ENCODE measurements around the gene SYT2. TPM values are rescaled to one million over a fixed set of nuclear protein-coding genes. Genes with fewer than 3 reads are reported as not detected.

SYT2 gene
- total RNA-seq, 4 donors from 2014 or later = 0.23 to 0.59 TPM; not detected in 2

DNA sequence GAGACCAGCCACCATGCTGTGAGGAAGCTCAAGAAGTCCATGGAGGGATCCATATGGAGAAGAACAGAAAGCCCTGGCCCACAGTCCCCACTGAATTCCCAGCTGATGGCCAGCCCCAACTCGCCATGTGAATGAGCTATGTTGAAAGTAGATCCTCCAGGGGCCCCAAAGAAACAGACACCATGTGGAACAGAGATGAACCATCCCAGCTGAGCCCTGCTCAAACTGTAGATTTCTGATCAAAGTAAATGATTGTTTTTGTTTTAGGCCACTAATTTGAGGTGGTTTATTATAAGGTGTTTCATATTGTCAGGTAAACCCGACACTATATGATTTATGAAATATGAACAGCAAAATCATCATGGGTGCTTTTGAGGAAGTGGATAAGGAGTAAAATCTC is 32.8 kb downstream of the SYT2 start:
- Histone ChIP-seq H3K27ac (no peak overlapping the region), H3K4me3 (no peak overlapping the region), H3K9me3 (peaks cover 0 to 9% (median 0%) of the 10 kb centered on the region in 3 donors), H3K27me3 (peaks cover 43% of the 10 kb centered on the region), H3K36me3 (no peaks in the 10 kb centered on the region), H3K4me1 (no peaks in the 10 kb centered on the region)
- ATAC-seq = no peak
- WGBS, 2 donors (ENCODE audit: low coverage in 1 of 2) = 71 to 100% methylated on average over 1 to 2 of the region's 2 CpGs
- TF ChIP-seq, protein P1, sequence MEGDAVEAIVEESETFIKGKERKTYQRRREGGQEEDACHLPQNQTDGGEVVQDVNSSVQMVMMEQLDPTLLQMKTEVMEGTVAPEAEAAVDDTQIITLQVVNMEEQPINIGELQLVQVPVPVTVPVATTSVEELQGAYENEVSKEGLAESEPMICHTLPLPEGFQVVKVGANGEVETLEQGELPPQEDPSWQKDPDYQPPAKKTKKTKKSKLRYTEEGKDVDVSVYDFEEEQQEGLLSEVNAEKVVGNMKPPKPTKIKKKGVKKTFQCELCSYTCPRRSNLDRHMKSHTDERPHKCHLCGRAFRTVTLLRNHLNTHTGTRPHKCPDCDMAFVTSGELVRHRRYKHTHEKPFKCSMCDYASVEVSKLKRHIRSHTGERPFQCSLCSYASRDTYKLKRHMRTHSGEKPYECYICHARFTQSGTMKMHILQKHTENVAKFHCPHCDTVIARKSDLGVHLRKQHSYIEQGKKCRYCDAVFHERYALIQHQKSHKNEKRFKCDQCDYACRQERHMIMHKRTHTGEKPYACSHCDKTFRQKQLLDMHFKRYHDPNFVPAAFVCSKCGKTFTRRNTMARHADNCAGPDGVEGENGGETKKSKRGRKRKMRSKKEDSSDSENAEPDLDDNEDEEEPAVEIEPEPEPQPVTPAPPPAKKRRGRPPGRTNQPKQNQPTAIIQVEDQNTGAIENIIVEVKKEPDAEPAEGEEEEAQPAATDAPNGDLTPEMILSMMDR (IDR thresholded peaks at IDR 0.05) = no peak
- TF ChIP-seq EP300 (IDR thresholded peaks at IDR 0.05) = no peak
- no peak for TF ChIP-seq POLR2A (IDR thresholded peaks at IDR 0.05)
- no peak for TF ChIP-seq POLR2AphosphoS5 (IDR thresholded peaks at IDR 0.05)

DNA sequence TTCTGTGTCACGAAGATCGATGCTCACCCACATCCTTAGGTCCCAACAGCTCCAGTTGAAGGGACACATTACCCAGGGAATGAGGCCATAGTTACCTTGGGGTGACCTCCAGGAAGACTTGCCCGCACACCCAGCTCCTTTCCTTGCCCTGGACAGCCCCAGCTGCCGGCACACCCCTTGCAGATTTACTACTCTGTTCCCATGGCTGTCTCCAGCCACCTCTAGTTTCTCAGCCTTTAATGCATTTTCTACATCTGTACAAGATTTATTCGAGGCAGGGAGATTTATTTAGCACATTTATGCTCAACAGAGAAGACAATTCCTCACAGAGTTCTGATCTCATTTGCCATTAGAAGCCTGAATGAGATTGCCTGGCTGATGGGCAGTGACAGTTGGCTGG is 36.7 kb downstream of the SYT2 start:
- no peak for ATAC-seq
- WGBS, 2 donors (ENCODE audit: low coverage in 1 of 2) = 49 to 84% methylated on average over 5 of the region's 5 CpGs
- Histone ChIP-seq H3K4me3 (no peak overlapping the region), H3K4me1 (no peaks in the 10 kb centered on the region), H3K27ac (no peak overlapping the region), H3K27me3 (peaks cover 9% of the 10 kb centered on the region), H3K36me3 (no peaks in the 10 kb centered on the region), H3K9me3 (peaks cover 0 to 9% (median 0%) of the 10 kb centered on the region in 3 donors)
- TF ChIP-seq POLR2AphosphoS5 (IDR thresholded peaks at IDR 0.05) = no peak
- TF ChIP-seq, protein P1 (IDR thresholded peaks at IDR 0.05) = no peak
- no peak for TF ChIP-seq POLR2A (IDR thresholded peaks at IDR 0.05)
- no peak for TF ChIP-seq EP300 (IDR thresholded peaks at IDR 0.05)

DNA sequence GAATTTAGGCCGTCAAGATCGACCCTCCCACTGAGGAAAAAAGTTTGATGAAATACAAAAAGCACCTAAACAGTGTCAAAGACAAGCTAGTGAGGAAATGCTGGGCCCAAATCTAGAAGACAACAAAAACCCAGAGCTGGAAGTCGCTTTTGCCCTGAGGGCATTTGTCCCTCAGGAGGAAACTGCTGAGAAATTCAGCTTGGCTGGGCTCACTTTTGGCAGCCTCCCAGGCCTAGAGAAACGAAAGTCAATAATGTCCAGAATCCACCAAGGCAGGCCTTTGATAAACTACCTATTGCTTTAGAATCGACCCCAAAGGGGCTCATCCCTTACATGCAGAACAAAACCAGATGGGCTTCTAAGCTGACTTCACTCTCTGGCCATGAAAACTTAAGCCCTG is 38.9 kb downstream of the SYT2 start:
- no peak for TF ChIP-seq POLR2AphosphoS5 (IDR thresholded peaks at IDR 0.05)
- no peak for TF ChIP-seq POLR2A (IDR thresholded peaks at IDR 0.05)
- TF ChIP-seq EP300 (IDR thresholded peaks at IDR 0.05) = no peak
- TF ChIP-seq, protein P1 (IDR thresholded peaks at IDR 0.05) = no peak
- no peaks in the 10 kb centered on the region for H3K36me3 ChIP-seq
- no peak overlapping the region for H3K4me3 ChIP-seq
- 0 to 7% methylated on average over 1 to 2 of the region's 5 CpGs for WGBS, 2 donors (ENCODE audit: low coverage in 1 of 2)
- H3K4me1 ChIP-seq = no peaks in the 10 kb centered on the region
- no peak for ATAC-seq
- H3K9me3 ChIP-seq = no peaks in the 10 kb centered on the region
- no peak overlapping the region for H3K27ac ChIP-seq
- H3K27me3 ChIP-seq = peaks cover 16% of the 10 kb centered on the region

DNA sequence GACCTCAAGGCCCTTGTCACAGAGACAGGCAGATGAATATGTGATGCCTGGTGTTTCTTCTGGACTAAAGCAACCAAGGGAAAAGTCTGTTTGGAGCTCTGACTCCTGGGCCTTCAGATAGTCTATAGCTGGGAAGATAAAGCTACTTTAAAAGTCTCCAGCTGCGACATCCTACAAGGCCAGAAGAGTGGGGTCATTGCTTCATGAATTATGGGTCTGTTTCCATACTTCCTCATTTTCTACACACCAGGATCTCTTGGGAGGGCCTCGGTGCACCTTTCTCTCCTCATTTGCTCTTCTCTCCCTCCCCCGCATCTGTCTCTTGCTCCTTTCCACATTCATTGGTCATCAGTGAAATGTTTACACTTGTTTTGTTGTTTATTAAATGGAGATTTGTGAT is 44.8 kb downstream of the SYT2 start:
- WGBS, 2 donors (ENCODE audit: low coverage in 1 of 2) = 63 to 82% methylated on average over 2 to 3 of the region's 3 CpGs
- Histone ChIP-seq H3K27me3 (peaks cover 56% of the 10 kb centered on the region), H3K36me3 (no peaks in the 10 kb centered on the region), H3K27ac (no peak overlapping the region), H3K4me3 (no peak overlapping the region), H3K4me1 (no peaks in the 10 kb centered on the region), H3K9me3 (no peaks in the 10 kb centered on the region)
- ATAC-seq = no peak
- TF ChIP-seq EP300 (IDR thresholded peaks at IDR 0.05) (no peak), POLR2A (IDR thresholded peaks at IDR 0.05) (no peak)
- TF ChIP-seq, protein P1 (IDR thresholded peaks at IDR 0.05) = no peak

DNA sequence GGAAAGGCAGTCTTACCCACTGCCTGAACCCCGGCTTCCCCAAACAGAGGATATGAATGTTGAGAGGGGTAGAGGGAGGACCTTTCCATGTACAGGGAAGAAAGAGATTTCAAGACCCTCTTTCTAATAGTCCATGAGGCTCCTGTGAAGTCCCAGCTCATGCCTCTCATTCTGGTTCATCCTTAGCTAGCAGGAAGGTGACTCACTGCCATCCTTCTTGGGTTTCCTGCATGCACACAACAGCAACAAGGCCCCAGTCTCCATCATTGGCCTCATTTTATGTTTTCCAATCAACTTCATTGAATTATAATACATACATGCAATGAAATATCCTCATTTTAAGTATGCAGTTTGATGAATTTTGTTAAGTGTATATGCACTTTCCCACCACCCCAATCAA is 46.2 kb downstream of the SYT2 start:
- Histone ChIP-seq H3K36me3 (no peaks in the 10 kb centered on the region), H3K4me1 (no peaks in the 10 kb centered on the region), H3K9me3 (no peaks in the 10 kb centered on the region), H3K27me3 (peaks cover 69% of the 10 kb centered on the region), H3K4me3 (no peak overlapping the region), H3K27ac (no peak overlapping the region)
- TF ChIP-seq POLR2A (IDR thresholded peaks at IDR 0.05) (no peak), POLR2AphosphoS5 (IDR thresholded peaks at IDR 0.05) (no peak), EP300 (IDR thresholded peaks at IDR 0.05) (no peak)
- TF ChIP-seq, protein P1 (IDR thresholded peaks at IDR 0.05) = no peak
- 100% methylated on average over 1 of the region's 1 CpG; no CpG with 5 or more reads in 1 of the 2 donors for WGBS, 2 donors (ENCODE audit: low coverage in 1 of 2)
- ATAC-seq = no peak

Measured in gastroesophageal sphincter (tissue), 4 donors.